BJ (cell line): ENCODE data around the gene LTBR. TPM values are rescaled to one million over a fixed set of nuclear protein-coding genes. Genes with fewer than 3 reads are reported as not detected.
"Not testable (repeated sequence)": the region's sequence is repeated elsewhere in the genome, so short reads cannot be mapped to it uniquely, and the experiment has no call there.

Source experiments
- CTCF ChIA-PET: fragments of 350-600 bp; formaldehyde crosslinking; extraction: SDS; loops from one replicate; lab custom pipeline; 2021; ENCODE audit warnings: antibody characterized with exemption, inconsistent platforms; lab: Yijun Ruan, JAX
- POLR2A ChIA-PET: fragments of 300-600 bp; sonication (Branson Sonifier 250); formaldehyde crosslinking; extraction: SDS; loops from one replicate; lab custom pipeline; 2021; ENCODE audit warnings: antibody characterized with exemption; lab: Charles Lee
- DNase-seq: peaks from one replicate; pipeline ENCODE4 v3.0.0-alpha.2; 2011; ENCODE audit warnings: low read depth
- H3K27me3 ChIP-seq: 2 replicates; pipeline ENCODE4 v1.6.0; 2011; ENCODE audit warnings: low read length; ENCODE audit not compliant: control insufficient read depth, insufficient read depth
- H3K36me3 ChIP-seq: 2 replicates; pipeline ENCODE4 v1.5.1; 2011; ENCODE audit warnings: low read length; ENCODE audit not compliant: control insufficient read depth, insufficient read depth
- H3K4me3 ChIP-seq: 2 replicates; pipeline ENCODE4 v1.5.1; 2011; ENCODE audit warnings: low read depth, mild to moderate bottlenecking, control low read depth, low read length
- polyA plus RNA-seq: library from polyadenylated mRNA; depleted of rRNA; stranded (reverse); fragments of >200 nt; gene quantifications from 2 replicates; pipeline ENCODE4 v1.2.3, GENCODE V29; 2011
- TF ChIP-seq, protein P1 (sequence below): IDR thresholded peaks from 2 replicates; pipeline ENCODE4 v1.5.1; 2011; ENCODE audit warnings: low read depth, mild to moderate bottlenecking, control low read depth, inconsistent platforms, low read length, moderate library complexity; ENCODE audit not compliant: insufficient read depth

The LTBR gene
- polyA plus RNA-seq, 1 experiment, result 67.2 TPM

DNA sequence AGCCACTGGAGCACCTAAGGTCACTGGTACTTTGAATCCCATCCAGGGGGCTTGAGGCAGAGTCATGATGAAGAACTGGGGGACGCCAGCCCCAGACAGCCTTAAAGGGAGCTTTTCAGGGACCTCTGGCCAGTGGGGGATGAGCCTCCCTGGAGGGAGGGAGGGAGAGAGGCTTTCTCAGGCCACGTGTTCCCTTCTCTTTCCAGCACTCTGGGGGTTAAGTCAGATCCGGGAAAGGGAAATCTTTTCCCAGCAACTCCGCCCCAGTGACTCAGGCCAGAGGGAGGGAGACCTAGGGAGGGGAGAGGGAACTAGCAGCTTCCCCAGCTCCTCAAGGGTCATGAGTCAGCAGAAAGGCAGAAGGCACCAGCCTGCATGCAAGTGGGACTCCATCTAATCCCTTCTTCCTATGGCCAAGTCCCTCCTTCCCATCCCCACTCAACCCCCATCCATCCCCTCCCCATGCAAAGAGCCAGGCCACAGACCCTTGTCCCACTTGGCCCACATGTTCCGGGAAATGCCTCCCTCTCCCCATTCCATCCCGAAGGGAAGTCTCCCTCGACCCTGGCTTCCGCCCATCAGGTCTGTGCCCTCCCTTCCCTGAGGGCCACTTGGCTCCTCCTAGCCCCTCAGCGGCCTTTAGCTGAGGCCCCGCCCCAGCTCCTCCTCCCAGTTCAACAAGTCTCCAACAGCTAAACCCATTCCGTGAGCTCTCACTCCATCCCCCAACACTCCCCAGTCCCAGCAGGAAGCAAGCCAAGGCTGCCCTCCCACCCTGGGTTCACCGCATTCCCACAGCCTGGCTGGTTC, 47.7 kb upstream of the LTBR start:
- CTCF ChIA-PET, result interaction anchor here (1.1 to 4.2 kb wide), 7 partner anchors 10 to 129 kb away, joined by 3 to 22 read pairs (median 8); partner anchors contain the start of gene LTBR
- TF ChIP-seq, protein P1, sequence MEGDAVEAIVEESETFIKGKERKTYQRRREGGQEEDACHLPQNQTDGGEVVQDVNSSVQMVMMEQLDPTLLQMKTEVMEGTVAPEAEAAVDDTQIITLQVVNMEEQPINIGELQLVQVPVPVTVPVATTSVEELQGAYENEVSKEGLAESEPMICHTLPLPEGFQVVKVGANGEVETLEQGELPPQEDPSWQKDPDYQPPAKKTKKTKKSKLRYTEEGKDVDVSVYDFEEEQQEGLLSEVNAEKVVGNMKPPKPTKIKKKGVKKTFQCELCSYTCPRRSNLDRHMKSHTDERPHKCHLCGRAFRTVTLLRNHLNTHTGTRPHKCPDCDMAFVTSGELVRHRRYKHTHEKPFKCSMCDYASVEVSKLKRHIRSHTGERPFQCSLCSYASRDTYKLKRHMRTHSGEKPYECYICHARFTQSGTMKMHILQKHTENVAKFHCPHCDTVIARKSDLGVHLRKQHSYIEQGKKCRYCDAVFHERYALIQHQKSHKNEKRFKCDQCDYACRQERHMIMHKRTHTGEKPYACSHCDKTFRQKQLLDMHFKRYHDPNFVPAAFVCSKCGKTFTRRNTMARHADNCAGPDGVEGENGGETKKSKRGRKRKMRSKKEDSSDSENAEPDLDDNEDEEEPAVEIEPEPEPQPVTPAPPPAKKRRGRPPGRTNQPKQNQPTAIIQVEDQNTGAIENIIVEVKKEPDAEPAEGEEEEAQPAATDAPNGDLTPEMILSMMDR, result no peak
- H3K27me3 ChIP-seq, result no peaks in the 10 kb centered on the region
- H3K36me3 ChIP-seq, result peaks cover 20% of the 10 kb centered on the region
- H3K4me3 ChIP-seq, result peak overlapping the region; percentile 36
- POLR2A ChIA-PET, result interaction anchor here (0.6 to 2.2 kb wide), 5 partner anchors 9 to 198 kb away, joined by 3 to 23 read pairs (median 6); partner anchors contain the start of gene GAPDH
- DNase-seq, result peak; percentile 96

DNA sequence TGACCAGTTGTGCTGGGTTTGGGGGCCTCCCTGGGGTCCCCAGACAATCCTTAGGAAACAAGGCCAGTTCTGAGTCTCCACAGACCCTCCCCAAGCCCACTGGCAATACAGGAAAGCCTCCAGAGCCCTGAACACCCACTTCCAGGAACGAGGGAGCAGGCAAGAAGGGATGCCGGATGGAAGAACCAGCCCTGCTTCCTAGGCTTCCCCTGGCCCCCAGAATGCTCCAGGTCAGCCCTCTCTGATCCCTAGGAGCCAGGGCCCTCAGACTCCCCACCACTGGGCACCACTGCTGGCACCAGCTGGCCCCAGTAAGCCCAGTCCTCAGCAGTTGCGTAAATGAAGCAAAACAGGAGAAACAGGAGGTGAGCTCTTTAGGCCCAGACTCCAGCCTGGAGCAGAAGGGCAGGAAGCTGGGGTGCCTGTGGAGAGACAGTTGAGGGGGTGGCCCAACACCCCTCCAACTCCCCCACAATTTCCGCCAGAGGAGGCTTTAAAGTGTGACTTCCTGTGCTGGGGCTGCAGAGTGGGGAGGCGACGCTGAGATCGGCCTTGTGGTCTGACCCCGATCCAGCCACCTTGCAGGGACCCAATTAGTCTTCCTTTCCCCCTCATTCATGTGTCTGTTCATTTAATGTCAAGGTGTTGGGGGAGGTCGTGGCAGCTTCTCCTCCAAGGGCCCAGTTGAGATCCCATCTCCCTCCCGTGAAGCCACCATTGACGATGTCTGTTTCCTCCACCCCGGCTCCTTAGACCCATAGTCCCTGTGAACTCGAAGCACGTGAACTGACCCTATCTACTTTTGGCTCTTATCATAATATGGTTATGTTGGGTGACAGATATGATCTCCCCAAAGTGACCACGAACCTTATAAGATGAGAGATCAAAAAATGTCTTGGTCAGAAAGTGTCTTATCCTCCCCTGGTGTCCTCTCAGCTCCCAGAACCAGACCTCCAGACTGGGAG, 46.8 kb upstream of the LTBR start:
- peaks cover 15% of the 10 kb centered on the region for H3K36me3 ChIP-seq
- POLR2A ChIA-PET, result interaction anchor here (0.6 to 2.2 kb wide), 4 partner anchors 8 to 197 kb away, joined by 5 to 23 read pairs (median 10); partner anchors contain the start of gene GAPDH
- DNase-seq, result no peak
- H3K4me3 ChIP-seq, result peak overlapping the region; percentile 32
- TF ChIP-seq, protein P1, result no peak
- CTCF ChIA-PET, result interaction anchor here (1.1 to 4.2 kb wide), 6 partner anchors 11 to 128 kb away, joined by 3 to 22 read pairs (median 10); partner anchors contain the start of gene LTBR
- no peaks in the 10 kb centered on the region for H3K27me3 ChIP-seq

DNA sequence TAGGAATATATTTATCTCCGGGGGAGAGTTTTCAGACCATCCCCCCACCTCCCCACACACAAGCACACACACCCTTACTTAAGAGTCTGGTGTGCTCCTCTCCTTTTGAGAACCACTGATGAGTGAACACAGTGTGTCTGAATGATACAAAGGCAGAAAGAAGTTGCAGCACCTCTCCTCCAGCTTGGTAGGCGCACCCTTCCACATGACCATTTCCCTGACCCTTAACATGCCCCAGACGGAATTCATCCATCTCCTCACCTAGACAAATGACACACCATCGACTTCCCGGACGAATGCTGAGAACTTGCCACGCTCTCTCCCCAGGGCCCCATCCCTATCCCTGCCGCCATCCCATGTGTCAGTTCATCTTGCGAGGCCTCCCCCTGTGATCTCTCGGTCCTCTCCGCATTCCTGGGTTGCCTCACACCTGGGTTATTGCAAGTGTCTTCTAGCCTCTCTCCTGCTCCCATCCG, 46.0 kb upstream of the LTBR start:
- POLR2A ChIA-PET, result no interaction called here
- CTCF ChIA-PET, result interaction anchor here (1.2 to 4.2 kb wide), 4 partner anchors 19 to 222 kb away, joined by 3 to 22 read pairs (median 4); no protein-coding TSS in a partner anchor
- H3K36me3 ChIP-seq, result peaks cover 12% of the 10 kb centered on the region
- no peak for DNase-seq
- peak overlapping the region; percentile 6; the same call in 1 of the 2 replicates for H3K4me3 ChIP-seq
- H3K27me3 ChIP-seq, result no peaks in the 10 kb centered on the region
- TF ChIP-seq, protein P1, result no peak

DNA sequence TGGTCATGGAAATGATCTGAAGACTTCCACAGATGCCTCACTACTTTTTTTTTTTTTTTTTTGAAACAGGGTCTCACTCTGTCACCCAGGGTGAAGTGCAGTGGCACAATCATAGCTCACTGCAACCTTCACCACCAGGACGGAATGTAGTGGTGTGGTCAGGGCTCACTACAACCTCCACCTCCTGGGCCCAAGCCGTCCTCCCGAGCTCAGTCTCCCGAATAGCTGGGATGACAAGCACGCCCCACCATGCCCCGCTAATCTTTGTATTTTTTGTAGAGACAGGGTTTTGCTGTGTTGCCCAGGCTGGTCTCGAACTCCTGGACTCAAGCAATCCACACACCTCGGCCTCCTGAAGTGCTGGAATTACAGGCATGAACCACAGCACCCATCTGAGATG, 45.4 kb upstream of the LTBR start:
- H3K4me3 ChIP-seq, POLR2A ChIA-PET: not testable (repeated sequence)

DNA sequence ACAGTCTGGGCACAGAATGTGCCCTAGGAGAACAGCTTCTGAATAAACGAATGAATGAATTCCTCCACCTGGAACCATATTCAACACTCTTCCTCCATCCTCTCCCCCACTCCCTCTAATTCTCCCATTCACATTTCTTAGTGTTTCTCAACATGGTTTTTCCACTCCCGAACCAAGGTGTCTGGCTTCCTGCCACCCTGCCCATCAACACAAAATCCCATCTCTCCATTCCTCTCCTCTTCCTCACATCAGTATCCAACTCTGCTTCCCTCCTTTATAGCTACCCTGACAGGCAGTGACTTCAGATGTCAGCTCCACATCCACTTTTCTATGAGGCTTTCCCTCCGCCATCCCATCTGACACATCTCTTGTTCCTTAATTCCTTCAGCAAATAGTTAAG, 45.0 kb upstream of the LTBR start:
- CTCF ChIA-PET, result interaction anchor here (0.6 to 2.1 kb wide), 8 partner anchors 18 to 221 kb away, joined by 3 to 7 read pairs (median 4); no protein-coding TSS in a partner anchor

More for the DNA sequence above, 45.4 kb upstream of the LTBR start:
- DNase-seq, H3K36me3 ChIP-seq, H3K27me3 ChIP-seq: not testable (repeated sequence)
- CTCF ChIA-PET, result interaction anchor here (0.7 to 2.1 kb wide), 6 partner anchors 18 to 221 kb away, joined by 3 to 7 read pairs (median 4); no protein-coding TSS in a partner anchor

More for the DNA sequence above, 45.0 kb upstream of the LTBR start:
- POLR2A ChIA-PET, result no interaction called here
- TF ChIP-seq, protein P1, result no peak
- peaks cover 2% of the 10 kb centered on the region for H3K36me3 ChIP-seq
- no peak for DNase-seq
- peak overlapping the region; percentile 90 for H3K4me3 ChIP-seq
- no peaks in the 10 kb centered on the region for H3K27me3 ChIP-seq
